GM21576 (cell line): Measurements from ENCODE around the gene CAMK2D.
"Not testable (repeated sequence)": the region's sequence is repeated elsewhere in the genome, so short reads cannot be mapped to it uniquely, and the experiment has no call there.

Experiments used
- ATAC-seq: cut with Tn5 transposase; IDR thresholded peaks from one replicate; pipeline ENCODE4 v1.9.1; 2021; ENCODE audit warnings: mild to moderate bottlenecking, moderate library complexity; ENCODE audit not compliant: unreplicated experiment

The CAMK2D gene

GRCh38 chr4:113733685-113734084, 27.9 kb downstream of the CAMK2D start:
- no peak for ATAC-seq

GRCh38 chr4:113732967-113733527, 28.5 kb downstream of the CAMK2D start:
- ATAC-seq, result no peak

DNA sequence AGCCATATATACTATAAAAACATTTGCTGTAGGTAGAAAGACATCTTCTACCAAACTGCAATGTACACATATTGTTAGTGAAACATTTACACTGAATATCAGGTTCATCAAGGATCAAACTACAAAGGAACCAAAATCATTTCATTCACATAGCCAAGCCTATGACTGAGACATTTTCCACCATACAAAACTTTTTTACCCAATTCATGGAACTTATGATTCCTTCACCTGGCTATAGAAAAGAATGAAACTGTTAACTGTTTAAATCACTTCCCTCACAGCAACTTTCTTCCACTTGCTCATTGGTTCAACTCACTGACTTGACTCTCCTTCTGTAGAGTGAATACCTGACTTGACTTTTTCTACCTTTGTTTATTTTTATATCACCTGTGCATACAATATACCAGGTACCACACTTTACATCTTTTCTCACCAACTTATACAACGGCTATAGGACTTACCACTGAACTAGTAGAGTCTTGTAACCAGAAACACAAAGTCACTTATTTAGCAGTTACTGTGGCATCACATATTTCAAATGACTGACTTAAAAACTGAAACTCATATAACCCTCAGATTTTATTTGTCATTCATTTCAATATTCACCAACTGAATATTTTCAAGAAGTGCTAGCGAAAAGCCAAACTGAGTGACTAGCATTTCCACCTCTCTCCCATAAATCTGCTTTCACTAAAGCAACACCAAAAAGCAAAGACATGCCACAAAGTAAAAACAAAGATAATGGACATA, 30.9 kb downstream of the CAMK2D start:
- ATAC-seq, result no peak

- ATAC-seq, result no peak
Observed at GRCh38 chr4:113727802-113728201, 33.7 kb downstream of the CAMK2D start.

- no peak for ATAC-seq
Observed at GRCh38 chr4:113725963-113726362, 35.6 kb downstream of the CAMK2D start.

DNA sequence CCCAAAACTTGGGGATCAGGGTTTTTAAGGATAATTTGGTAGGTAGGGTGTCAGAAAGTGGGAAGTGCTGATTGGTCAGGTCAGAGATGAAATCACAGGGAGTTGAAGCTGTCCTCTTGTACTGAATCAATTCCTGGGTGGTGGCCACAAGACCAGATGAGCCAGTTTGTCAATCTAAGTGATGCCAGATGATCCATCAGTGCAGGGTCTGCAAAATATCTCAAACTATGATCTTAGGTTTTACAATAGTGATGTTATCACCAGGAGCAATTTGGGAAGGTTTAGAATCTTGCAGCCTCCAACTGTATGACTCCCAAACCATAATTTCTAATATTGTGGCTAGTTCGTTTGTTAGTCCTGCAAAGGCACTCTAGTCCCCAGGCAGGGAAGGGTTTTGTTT, 43.3 kb downstream of the CAMK2D start:
- no peak for ATAC-seq

DNA sequence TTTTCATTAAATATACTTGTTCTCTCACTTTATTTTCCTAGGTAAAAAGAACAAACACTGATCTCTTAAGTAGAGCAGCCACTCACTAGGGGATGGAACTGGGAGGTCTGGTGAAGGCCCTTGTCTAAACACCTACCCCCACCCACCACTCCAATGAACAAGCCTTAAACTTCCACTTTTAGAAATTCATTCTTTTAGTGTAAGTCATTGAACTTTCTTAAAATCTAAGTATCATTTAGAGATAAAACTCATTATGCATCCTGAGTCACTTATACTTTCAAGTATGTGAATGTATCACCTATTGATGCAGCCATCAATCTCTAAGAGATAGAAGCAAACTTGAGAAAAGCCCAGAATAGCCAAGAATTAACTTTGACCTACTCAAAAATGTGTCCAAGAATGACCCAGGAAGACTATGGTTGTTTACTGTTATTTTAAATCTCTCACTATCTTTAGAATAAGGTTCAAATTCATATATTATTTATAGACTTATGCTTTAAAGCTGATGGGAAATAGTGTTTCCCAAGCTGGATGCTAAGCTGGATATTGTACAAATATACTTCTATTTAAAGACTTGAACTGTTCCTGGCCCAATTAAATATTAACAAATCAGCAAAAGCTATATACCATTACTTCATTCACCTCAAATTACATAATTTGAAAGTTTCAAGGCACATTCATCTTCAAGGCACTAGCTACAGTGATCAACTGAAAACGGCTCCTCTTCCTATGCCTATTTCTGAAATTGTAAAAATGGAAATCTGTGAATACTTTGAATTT, 49.5 kb downstream of the CAMK2D start:
- ATAC-seq, result no peak

DNA sequence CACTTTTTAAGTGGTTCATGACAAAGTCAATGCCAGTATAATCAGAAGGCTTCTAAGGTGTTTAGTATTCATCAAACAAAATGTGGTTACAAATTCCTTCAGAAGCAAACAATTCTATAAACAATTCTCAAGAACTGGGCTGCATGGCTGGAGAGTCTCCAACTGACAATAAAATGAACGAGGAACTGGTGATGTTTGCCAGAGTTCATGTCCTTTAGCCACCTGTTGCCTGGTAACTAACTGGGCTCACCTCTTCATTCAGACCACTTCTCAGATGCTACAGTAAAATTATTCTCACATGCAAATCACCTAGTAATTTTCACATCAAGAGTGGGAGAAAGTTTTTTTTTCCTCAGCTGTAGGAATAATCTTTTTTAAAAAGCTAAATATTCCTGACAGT, 53.3 kb downstream of the CAMK2D start:
- no peak for ATAC-seq

GRCh38 chr4:113707048-113707447, 54.5 kb downstream of the CAMK2D start:
- no peak for ATAC-seq

DNA sequence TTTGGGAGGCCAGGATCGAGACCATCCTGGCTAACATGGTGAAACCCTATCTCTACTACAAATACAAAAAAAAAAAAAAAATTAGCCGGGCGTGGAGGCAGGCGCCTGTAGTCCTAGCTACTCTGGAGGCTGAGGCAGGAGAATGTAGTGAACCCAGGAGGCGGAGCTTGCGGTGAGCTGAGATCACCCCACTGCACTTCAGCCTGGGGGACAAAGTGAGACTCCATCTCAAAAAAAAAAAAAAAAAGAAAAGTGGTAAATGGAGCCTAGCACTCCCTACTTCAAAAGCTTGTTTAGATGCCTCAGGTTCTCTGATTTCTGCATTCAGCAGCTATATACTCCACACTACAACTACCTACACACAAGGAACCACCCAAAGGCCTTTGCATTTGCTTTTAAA, 56.4 kb downstream of the CAMK2D start:
- ATAC-seq, result not testable (repeated sequence)

GRCh38 chr4:113702596-113702995, 58.9 kb downstream of the CAMK2D start:
- not testable (repeated sequence) for ATAC-seq

- ATAC-seq, result no peak
Observed at GRCh38 chr4:113701169-113701568, 60.4 kb downstream of the CAMK2D start.

DNA sequence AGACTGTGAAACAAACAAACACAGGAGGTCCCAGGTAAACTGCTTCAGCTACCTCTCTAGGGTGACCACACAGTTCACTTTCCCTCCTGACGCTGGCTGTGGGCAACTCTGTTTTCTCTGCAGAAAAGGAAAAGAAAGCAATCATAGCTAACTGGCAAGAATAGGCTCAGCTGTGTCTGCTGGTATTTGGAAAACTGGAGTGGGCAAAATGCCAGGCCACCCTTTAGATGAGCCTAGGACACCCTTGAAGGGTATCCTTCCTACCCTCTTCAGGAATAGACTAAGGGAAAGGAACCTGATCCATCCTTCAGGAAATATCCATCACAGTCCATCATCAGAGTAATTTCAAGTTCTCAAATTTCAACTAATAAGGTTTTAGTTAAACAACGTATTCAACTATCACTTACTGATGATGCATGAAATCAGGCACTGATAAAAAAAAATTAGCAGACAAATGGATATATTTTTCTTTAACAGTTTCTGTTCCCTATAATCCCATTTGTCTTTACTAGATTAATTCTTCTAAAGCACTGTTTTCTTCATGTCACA, 60.9 kb downstream of the CAMK2D start:
- no peak for ATAC-seq

- ATAC-seq, result no peak
Observed at GRCh38 chr4:113699772-113700171, 61.8 kb downstream of the CAMK2D start.

- ATAC-seq, result no peak
Observed at GRCh38 chr4:113697429-113697828, 64.1 kb downstream of the CAMK2D start.

- ATAC-seq, result no peak
Observed at GRCh38 chr4:113695328-113696169, 66.0 kb downstream of the CAMK2D start.

DNA sequence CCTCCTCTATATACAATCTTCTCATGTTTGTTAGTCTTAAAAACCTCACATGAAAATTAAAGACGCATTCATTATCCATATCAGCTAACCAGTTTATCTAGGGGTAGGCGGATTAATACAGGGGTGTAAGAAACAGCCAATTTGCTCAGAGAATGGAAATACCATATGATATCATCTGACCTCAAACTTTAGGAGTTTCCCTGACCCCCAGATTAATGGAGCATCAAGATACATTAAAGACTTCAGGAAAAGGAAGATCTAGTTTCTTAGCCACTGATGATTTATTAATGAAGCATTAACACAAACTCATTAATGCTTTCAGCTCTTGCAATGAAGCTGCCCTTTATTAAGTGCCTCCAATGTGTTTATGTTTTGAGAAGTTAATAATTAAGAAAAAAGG, 67.5 kb downstream of the CAMK2D start:
- no peak for ATAC-seq

- peak; percentile 81 for ATAC-seq
Observed at GRCh38 chr4:113692809-113693411, 68.6 kb downstream of the CAMK2D start.

GRCh38 chr4:113691676-113692075, 69.9 kb downstream of the CAMK2D start:
- ATAC-seq, result no peak

GRCh38 chr4:113689394-113689793, 72.1 kb downstream of the CAMK2D start:
- ATAC-seq, result no peak
